Thoracic aorta (tissue), 2 donors: ENCODE data around the gene KRT83. TPM values are rescaled to one million over a fixed set of nuclear protein-coding genes. Genes with fewer than 3 reads are reported as not detected.

ENCODE experiments used
- ATAC-seq: fragments of 150-250 bp; one replicate; pipeline ENCODE4 v1.8.0; 2017; ENCODE audit warnings: low read depth; ENCODE audit not compliant: insufficient number of reproducible peaks, low FRiP score
- DNase-seq: peaks from one replicate; pipeline ENCODE4 v3.0.0-alpha.2; 2020; ENCODE audit warnings: low spot score
- H3K27ac ChIP-seq, 2 donors: fragments of 200-600 bp; sonication (generic); 1 replicate in 1 of 2; 2 replicates in 1 of 2; pipeline ENCODE4 v1.5.1; 2016; ENCODE audit warnings: mild to moderate bottlenecking in 2 of 2, moderate library complexity in 2 of 2
- H3K27me3 ChIP-seq: fragments of 200-600 bp; sonication (generic); replicated peaks from 2 replicates; pipeline ENCODE4 v1.6.0; 2016; ENCODE audit warnings: mild to moderate bottlenecking; ENCODE audit not compliant: insufficient read depth
- H3K36me3 ChIP-seq: fragments of 200-600 bp; sonication (generic); one replicate; pipeline ENCODE4 v1.5.1; 2016
- H3K4me1 ChIP-seq, 2 donors: fragments of 200-600 bp; sonication (generic); 1 replicate in 1 of 2; 2 replicates in 1 of 2; pipeline versions ENCODE4 v1.5.1 to v1.6.0; 2016; ENCODE audit warnings: low read depth in 2 of 2, mild to moderate bottlenecking in 1 of 2; ENCODE audit not compliant: control insufficient read depth in 1 of 2
- H3K4me3 ChIP-seq: fragments of 200-600 bp; sonication (generic); 2 replicates; pipeline ENCODE4 v1.5.1; 2016; ENCODE audit warnings: mild to moderate bottlenecking
- H3K9me3 ChIP-seq: fragments of 200-600 bp; sonication (generic); 2 replicates; pipeline ENCODE4 v1.5.1; 2016
- total RNA-seq, 2 donors: library from RNA; depleted of rRNA; stranded (reverse); fragments of >200 nt; gene quantifications; one replicate each; pipeline versions ENCODE4 v1.1.0 to v1.2.3, GENCODE V29; 2016
- TF ChIP-seq, protein P1 (sequence below): fragments of 200-600 bp; sonication (generic); IDR thresholded peaks from one replicate; pipeline ENCODE4 v1.5.1; 2019; ENCODE audit warnings: antibody characterized with exemption

Gene KRT83
- total RNA-seq, 2 donors from 2014 or later: not detected

DNA sequence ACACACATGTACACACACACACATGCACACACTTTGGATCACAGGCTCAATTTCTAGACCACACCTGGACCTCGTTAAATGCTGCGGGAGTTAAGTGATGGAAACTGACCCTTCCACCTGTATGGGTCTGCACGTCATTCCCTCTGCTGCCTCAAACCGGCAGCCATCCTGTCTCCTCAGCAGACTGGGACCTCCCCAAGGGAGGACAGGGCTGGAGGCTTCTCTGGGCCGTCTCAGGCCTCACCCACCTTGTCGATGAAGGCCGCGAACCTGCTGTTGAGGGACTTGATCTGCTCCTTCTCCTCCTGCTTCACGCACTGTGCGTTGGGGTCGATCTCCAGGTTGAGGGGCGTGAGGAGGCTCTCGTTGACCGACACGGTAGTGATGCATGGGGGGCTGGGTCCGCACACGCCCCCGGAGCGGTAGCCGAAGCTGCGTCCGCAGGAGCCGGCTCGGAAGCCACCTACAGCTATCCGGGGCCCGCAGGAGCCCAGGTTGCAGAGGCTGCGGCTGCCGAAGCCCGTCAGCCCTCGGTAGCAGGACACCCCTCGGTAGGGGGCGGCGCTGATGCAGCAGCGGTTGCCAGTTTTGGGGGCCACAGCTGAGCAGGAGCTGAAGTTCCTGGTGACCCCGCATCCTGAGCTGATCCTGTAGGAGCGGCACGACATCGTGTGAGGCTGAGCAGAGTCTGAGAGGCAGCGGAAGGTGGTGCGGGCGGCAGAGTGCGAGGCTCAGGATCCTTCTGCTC lies 45.7 kb upstream of the KRT83 start, which contains the start of gene KRT85:
Gene KRT85 (minus strand): TSS at position 744 of the 748 bp plus-strand sequence. CDS start 76 bp downstream, at position 668.
- Histone ChIP-seq H3K4me1 (peaks cover 10 to 13% of the 10 kb centered on the region in 2 donors), H3K27me3 (no peaks in the 10 kb centered on the region), H3K4me3 (no peak within 1 kb of the TSS), H3K36me3 (no peaks in the 10 kb centered on the region), H3K9me3 (no peaks in the 10 kb centered on the region), H3K27ac (no peak within 1 kb of the TSS)
- no peak for ATAC-seq
- no peak for DNase-seq
- TF ChIP-seq, protein P1, sequence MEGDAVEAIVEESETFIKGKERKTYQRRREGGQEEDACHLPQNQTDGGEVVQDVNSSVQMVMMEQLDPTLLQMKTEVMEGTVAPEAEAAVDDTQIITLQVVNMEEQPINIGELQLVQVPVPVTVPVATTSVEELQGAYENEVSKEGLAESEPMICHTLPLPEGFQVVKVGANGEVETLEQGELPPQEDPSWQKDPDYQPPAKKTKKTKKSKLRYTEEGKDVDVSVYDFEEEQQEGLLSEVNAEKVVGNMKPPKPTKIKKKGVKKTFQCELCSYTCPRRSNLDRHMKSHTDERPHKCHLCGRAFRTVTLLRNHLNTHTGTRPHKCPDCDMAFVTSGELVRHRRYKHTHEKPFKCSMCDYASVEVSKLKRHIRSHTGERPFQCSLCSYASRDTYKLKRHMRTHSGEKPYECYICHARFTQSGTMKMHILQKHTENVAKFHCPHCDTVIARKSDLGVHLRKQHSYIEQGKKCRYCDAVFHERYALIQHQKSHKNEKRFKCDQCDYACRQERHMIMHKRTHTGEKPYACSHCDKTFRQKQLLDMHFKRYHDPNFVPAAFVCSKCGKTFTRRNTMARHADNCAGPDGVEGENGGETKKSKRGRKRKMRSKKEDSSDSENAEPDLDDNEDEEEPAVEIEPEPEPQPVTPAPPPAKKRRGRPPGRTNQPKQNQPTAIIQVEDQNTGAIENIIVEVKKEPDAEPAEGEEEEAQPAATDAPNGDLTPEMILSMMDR: no peak

DNA sequence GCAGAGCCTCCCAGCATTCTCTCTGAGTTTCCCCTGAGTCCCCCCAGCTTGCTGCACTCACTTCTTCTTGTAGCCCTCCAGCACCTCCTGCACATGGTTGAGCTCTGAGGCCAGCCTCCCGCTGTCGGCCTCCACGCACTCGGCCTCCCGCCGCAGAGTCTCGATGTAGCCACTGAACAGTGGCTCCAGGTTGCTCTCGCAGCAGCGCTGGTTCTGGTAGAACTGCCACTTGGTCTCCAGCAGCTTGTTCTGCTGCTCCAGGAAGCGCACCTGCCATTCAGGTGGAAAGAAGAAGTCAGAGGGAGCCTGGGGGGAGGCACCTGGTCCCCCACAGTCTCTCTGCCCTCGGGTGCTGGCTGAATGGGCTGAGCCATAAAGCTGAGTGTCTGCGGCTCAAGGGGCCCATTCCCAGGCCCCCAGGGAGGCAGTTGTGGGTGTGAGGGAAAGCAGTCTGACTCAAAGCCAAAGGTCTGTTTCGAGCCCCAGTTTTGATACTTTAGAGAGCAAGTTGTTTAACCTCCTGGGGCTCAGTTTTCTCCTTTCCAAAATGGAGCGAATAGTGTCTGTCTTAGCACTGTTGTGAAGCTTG lies 43.8 kb upstream of the KRT83 start:
- ATAC-seq (no peak), DNase-seq (no peak)
- H3K4me3 ChIP-seq: no peak overlapping the region
- no peaks in the 10 kb centered on the region for H3K27me3 ChIP-seq
- TF ChIP-seq, protein P1: no peak
- no peaks in the 10 kb centered on the region for H3K36me3 ChIP-seq
- no peaks in the 10 kb centered on the region for H3K9me3 ChIP-seq
- no peaks in the 10 kb centered on the region for H3K4me1 ChIP-seq
- no peak overlapping the region for H3K27ac ChIP-seq

DNA sequence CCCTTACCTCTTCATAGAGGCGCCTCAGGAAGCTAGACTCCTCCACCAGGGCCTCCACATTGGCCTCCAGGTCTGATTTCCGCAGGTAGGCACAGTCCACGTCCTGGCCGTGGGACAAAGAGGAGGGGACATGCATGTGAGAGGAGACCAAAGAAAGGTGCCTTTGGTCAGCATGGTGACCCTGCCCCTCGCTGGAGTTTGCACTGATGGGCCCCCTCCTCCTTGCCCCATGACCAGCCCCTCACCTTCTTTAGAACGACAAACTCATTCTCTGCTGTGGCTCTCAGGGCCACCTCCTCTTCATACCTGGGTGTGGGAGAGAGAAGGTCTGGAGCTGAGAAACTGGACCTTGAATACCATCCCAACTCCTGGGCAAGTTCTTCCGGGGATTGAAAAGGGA lies 42.9 kb upstream of the KRT83 start:
- ATAC-seq (no peak), DNase-seq (no peak)
- H3K27ac ChIP-seq: no peak overlapping the region
- no peaks in the 10 kb centered on the region for H3K9me3 ChIP-seq
- H3K36me3 ChIP-seq: no peaks in the 10 kb centered on the region
- H3K4me1 ChIP-seq: no peaks in the 10 kb centered on the region
- TF ChIP-seq, protein P1: no peak
- no peaks in the 10 kb centered on the region for H3K27me3 ChIP-seq
- no peak overlapping the region for H3K4me3 ChIP-seq

DNA sequence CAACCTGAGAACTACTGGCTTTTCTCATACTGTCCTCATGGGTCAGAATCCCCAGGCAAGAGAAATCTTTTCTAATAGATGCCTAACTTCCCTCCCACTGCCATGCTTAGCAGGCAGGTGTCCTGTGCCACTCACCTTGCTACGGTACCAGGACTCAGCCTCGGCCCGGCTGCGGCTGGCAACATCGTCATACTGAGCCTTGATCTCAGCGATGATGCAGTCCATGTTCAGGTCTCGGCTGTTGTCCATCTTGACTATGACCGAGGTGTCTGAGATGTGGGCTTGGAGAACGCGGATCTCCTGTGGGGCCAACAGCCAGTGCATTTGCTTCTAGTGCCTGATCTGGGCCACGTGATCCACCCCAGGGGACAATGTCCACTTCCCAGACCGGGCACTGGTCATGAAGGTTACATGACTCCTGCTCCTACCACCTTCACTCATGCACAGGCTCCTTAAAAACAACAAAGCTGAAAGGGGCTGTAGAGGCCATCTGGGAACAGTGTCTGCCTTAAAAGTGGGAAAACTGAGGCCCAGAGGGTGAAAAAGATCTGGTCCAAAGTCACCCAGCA lies 42.0 kb upstream of the KRT83 start:
- TF ChIP-seq, protein P1: no peak
- Histone ChIP-seq H3K9me3 (no peaks in the 10 kb centered on the region), H3K27me3 (no peaks in the 10 kb centered on the region), H3K27ac (no peak overlapping the region), H3K36me3 (no peaks in the 10 kb centered on the region), H3K4me3 (no peak overlapping the region), H3K4me1 (no peaks in the 10 kb centered on the region)
- ATAC-seq: no peak
- DNase-seq: no peak

DNA sequence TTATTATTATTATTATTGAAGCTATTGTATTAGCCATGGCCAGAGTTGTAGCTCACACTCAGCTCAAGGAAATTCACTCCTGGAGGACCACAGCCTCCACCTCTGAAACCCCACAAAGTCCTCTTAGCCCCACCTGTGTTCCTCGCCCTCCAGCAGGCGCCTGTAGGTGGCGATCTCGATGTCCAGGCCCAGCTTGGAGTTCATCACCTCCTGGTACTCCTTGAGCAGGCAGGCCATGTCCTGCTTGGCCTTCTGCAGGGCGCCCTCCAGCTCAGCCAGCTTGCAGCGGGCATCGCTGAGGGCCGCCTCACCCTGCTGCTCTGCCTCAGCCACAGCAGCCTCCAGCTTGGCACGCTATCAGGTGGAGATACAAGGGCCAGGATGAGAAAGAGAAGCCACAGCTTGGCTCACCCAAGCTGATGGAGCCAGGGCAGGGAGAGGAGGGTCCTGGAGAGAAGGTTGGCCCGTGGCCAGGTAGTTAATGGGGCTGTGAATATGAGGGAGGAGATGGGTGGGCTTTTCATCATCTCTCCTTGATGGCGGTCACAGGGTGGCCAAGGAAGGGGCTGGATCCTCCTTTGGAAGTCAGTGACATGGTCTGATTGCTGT lies 41.0 kb upstream of the KRT83 start:
- TF ChIP-seq, protein P1: no peak
- H3K4me3 ChIP-seq: no peak overlapping the region
- no peak for DNase-seq
- H3K36me3 ChIP-seq: no peaks in the 10 kb centered on the region
- ATAC-seq: no peak
- H3K27me3 ChIP-seq: no peaks in the 10 kb centered on the region
- no peaks in the 10 kb centered on the region for H3K9me3 ChIP-seq
- no peak overlapping the region for H3K27ac ChIP-seq
- H3K4me1 ChIP-seq: no peaks in the 10 kb centered on the region
